Retinal pigment epithelial cell (primary cell): ENCODE results near the gene BAZ2B.

Experiments used
- DNase-seq: peaks from one replicate; pipeline ENCODE4 v3.0.0-alpha.2; 2010; ENCODE audit warnings: low read depth
- H3K4me3 ChIP-seq: 2 replicates; pipeline ENCODE4 v1.5.1; 2011; ENCODE audit warnings: mild to moderate bottlenecking, low read length, control low read depth, moderate library complexity
- CTCF ChIP-seq: conservative IDR thresholded peaks from 2 replicates; pipeline ENCODE4 v1.5.1; 2011; ENCODE audit warnings: low read depth, low read length, control low read depth, inconsistent platforms

Gene BAZ2B

DNA sequence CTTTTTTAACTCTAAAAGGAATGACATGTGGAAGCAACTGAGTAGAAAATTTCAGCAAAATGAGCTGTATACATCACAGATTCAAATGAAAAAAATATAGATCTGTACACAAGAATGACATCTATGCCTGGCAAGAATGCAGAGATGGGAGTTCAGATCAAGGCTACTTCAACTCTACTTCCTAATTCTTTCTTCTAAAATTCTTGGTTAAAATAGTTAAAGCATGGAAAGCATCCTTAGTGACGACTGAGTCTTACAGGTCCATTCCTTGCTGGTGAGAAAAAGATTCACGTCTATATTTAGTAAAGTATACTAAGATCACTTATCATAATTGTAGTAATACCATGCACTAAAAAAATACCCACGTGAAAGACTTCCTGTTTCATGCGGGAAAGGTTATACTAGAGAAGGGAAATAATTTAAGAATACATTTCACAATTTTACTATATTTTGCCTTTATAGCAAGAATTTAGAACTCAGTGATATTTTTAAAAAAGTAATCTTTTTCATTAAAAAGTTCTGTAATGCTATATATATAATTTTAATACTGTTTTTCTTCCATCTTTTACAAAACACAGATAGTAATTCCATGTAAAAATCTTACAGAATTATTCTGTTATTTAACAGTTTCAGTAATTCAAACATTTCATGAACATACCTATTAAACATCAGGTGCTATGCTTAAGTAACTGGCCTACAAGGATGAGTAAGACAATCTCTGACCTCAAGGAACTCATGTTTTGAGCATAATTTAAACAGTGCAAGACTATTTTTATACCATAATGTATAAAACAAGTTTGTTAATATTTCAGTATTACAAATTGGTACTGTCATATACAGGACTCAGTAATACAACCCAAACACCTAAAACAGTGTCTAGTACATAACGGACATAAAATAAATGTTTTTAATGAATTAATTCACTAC lies 159.6 kb downstream of the BAZ2B start:
- TF ChIP-seq CTCF = no peak
- DNase-seq = no peak
- no peak overlapping the region for H3K4me3 ChIP-seq

- no peak for TF ChIP-seq CTCF
- H3K4me3 ChIP-seq = no peak overlapping the region
- DNase-seq = no peak
These were observed 160.9 kb downstream of the BAZ2B start for GRCh38 chr2:159455330-159455918.

DNA sequence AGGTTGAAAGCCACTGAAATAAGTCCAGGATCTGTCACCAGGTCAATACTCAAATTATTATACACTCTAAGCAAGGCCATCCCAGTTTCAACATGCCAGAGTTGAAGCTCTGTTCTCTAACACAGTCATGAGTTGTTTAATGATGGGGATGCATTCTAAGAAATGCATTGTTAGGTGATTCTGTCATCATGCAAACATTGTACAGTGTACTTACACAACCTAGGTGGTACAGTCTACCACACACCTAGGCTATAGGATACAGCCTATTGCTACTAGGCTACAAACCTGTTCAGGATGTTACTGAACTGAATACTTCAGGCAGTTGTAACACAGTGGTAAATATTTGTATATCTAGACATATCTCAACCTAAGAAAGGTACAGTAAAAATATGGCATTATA lies 162.2 kb downstream of the BAZ2B start:
- TF ChIP-seq CTCF = no peak

DNA sequence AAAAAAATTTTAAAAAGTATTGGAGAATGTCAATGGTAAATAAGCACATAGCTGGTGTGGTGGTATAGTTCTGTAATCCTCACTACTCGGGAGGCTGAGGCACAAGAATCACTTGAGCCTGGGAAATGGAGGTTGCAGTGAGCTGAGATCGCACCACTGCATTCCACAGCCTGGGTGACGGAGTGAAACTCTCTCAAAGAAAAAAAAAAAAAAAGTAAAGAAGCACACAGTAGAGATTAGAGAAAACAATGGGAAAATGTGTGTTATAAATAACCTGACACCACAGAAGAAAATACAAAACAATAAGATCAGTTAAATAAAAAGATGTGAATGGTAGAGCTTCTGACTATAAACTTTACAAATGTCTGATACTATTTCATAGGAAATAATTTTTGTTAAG lies 166.2 kb downstream of the BAZ2B start:
- H3K4me3 ChIP-seq = no peak overlapping the region
- no peak for DNase-seq
- no peak for TF ChIP-seq CTCF

More for the DNA sequence above, 162.2 kb downstream of the BAZ2B start:
- no peak overlapping the region for H3K4me3 ChIP-seq
- no peak for DNase-seq

DNA sequence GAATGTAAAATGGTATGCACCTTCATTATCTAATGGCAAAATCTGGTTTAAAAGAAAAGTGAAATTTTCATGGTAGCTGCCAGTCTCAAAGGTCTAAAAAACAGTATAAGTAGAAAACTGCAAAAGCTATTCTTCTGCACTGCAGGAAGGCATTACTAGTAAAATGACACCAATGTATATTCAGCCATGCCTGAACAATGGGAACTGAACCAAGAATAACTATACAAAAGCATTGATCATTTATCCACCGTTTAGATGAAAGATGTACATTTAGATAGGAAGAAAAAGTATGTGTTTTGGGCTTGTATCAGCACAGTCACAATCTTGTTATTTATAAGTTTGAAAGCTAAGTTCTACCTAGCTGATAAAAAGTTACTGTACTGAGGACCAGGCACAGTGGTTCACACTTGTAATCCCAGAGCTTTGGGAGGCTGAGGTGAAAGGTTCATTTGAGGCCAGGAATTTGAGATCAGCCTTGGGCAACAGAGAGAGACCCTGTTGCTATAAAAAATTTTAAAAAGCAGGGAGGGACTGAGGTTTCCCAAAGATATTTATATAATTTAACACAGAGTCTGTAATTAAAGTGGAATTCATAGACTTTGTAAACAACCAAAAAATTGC lies 166.7 kb downstream of the BAZ2B start:
- no peak for DNase-seq
- no peak overlapping the region for H3K4me3 ChIP-seq
- no peak for TF ChIP-seq CTCF

DNA sequence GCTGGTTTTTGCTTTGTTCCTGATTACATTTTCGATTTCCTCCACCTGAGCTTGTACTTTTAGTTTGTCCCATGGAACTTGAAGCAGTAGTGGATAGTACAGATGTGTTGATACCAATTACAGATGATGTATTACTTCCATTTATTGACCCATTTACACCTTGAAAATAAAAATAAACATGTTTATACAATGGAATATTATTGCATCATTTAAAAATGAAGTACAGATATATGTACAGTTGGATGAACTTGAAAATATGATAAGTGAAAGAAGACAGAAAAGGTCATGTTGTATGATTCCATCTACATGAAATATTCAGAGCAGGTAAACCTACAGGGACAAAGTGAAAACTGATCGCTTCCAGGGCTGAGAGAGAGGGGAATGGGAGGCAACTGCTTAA lies 169.5 kb downstream of the BAZ2B start:
- no peak for TF ChIP-seq CTCF
- no peak overlapping the region for H3K4me3 ChIP-seq
- DNase-seq = no peak

GRCh38 chr2:159446201-159446600 lies 170.1 kb downstream of the BAZ2B start:
- H3K4me3 ChIP-seq = no peak overlapping the region
- no peak for DNase-seq
- TF ChIP-seq CTCF = no peak
